ENCODE results near the gene TOMM40. TPM values are rescaled to one million over a fixed set of nuclear protein-coding genes. Genes with fewer than 3 reads are reported as not detected.
"Not testable (repeated sequence)": the region's sequence is repeated elsewhere in the genome, so short reads cannot be mapped to it uniquely, and the experiment has no call there.

Gene TOMM40
- total RNA-seq, 6 experiments from 2014 or later = 24.9 to 82.6 (median 26.7) TPM

DNA sequence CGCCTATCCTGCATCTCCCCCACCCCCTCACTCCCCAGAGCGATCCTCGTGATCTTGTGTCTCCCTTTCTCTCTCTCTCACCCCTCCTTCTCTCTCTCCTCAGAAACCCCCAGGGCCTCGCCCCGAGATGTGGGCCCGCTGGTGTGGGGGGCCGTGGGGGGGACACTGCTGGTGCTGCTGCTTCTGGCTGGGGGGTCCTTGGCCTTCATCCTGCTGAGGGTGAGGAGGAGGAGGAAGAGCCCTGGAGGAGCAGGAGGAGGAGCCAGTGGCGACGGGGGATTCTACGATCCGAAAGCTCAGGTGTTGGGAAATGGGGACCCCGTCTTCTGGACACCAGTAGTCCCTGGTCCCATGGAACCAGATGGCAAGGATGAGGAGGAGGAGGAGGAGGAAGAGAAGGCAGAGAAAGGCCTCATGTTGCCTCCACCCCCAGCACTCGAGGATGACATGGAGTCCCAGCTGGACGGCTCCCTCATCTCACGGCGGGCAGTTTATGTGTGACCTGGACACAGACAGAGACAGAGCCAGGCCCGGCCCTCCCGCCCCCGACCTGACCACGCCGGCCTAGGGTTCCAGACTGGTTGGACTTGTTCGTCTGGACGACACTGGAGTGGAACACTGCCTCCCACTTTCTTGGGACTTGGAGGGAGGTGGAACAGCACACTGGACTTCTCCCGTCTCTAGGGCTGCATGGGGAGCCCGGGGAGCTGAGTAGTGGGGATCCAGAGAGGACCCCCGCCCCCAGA lies 12.8 kb upstream of the TOMM40 start:
- DNase-seq = no peak
- H3K27ac ChIP-seq = no peak overlapping the region

DNA sequence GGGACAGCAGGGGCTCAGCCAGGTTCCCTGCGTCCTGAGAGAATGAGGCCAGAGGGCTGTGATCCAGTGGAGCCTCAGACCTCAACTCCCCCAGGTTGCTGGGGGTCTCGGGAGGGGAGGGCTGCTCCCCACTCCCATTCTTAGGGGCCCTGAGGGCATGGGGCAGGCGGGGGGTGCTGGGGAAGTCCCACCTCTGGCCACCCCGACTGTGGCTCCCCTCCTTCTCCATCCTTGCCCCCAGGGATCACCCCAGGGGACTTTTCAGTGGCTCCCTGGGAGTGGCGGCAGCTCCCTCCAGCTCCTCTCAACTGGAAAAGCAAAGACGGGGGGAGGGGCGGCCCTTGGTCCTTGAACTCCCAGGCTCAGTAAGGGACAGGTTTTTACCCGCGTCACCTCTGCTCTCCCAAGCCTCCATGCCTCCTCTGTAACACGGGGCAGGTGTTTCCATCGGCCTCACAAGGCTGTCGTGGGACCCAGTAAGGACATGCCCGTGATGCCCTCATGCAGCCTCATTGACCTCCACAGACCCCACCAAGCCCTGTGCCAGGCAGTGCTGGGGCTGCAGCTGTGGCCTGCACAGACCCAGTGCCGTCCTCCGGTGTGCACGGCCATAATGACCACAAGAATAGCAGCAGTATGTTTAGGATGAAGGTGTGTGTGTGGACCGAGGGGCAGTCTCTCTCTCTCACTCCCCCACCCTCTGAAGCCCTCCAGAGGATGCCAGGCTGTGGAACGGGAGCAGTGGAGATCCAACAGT lies 11.6 kb upstream of the TOMM40 start:
- 75% methylated on average over 3 of the region's 18 CpGs for WGBS (ENCODE audit: insufficient coverage, low coverage, low lambda C conversion rate, missing lambda C conversion rate)
- ATAC-seq = peak in 2 of 4 donors; percentile 3 to 7

More for the DNA sequence above, 12.8 kb upstream of the TOMM40 start:
- intact Hi-C loops (cut with DNase I) = no loop called here
- H3K27me3 ChIP-seq = no peaks in the 10 kb centered on the region
- no peak for ATAC-seq
- no peak overlapping the region for H3K4me3 ChIP-seq
- H3K36me3 ChIP-seq = peaks cover 0 to 44% (median 12%) of the 10 kb centered on the region in 4 donors
- no peaks in the 10 kb centered on the region for H3K4me1 ChIP-seq
- no peak for TF ChIP-seq POLR2A (IDR thresholded peaks at IDR 0.05)
- TF ChIP-seq, protein P1, sequence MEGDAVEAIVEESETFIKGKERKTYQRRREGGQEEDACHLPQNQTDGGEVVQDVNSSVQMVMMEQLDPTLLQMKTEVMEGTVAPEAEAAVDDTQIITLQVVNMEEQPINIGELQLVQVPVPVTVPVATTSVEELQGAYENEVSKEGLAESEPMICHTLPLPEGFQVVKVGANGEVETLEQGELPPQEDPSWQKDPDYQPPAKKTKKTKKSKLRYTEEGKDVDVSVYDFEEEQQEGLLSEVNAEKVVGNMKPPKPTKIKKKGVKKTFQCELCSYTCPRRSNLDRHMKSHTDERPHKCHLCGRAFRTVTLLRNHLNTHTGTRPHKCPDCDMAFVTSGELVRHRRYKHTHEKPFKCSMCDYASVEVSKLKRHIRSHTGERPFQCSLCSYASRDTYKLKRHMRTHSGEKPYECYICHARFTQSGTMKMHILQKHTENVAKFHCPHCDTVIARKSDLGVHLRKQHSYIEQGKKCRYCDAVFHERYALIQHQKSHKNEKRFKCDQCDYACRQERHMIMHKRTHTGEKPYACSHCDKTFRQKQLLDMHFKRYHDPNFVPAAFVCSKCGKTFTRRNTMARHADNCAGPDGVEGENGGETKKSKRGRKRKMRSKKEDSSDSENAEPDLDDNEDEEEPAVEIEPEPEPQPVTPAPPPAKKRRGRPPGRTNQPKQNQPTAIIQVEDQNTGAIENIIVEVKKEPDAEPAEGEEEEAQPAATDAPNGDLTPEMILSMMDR (IDR thresholded peaks at IDR 0.05) = no peak
- no peaks in the 10 kb centered on the region for H3K9me3 ChIP-seq
- 90% methylated on average over 16 of the region's 26 CpGs for WGBS (ENCODE audit: insufficient coverage, low coverage, low lambda C conversion rate, missing lambda C conversion rate)

DNA sequence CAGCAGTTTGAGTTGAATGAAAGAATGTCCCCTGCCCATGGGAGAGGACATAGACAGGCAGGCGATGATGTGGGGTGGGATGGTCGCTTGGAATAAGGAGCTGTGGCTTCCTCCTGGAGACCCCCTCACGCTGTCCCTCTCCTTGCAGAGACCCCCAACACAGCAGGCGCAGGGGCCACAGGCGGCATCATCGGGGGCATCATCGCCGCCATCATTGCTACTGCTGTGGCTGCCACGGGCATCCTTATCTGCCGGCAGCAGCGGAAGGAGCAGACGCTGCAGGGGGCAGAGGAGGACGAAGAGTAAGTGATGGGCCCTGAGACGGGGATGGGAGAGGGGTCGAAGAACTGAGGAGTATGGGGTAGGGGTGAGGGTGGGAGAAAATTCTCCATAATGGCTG lies 9.0 kb upstream of the TOMM40 start:
- intact Hi-C loops (cut with DNase I) = loop anchor here in 1 of 2 donors (10.0 kb wide), 1 partner anchor 183 kb away; no protein-coding TSS in a partner anchor
- 98% methylated on average over 10 of the region's 15 CpGs for WGBS (ENCODE audit: insufficient coverage, low coverage, low lambda C conversion rate, missing lambda C conversion rate)
- Histone ChIP-seq H3K27me3 (no peaks in the 10 kb centered on the region), H3K4me1 (no peaks in the 10 kb centered on the region), H3K36me3 (peaks cover 0 to 28% (median 3%) of the 10 kb centered on the region in 4 donors), H3K9me3 (no peaks in the 10 kb centered on the region), H3K4me3 (no peak overlapping the region), H3K27ac (no peak overlapping the region)
- no peak for DNase-seq
- no peak for ATAC-seq
- TF ChIP-seq, protein P1 (IDR thresholded peaks at IDR 0.05) = no peak
- TF ChIP-seq POLR2A (IDR thresholded peaks at IDR 0.05) = no peak

More for the DNA sequence above, 11.6 kb upstream of the TOMM40 start:
- H3K4me1 ChIP-seq = no peaks in the 10 kb centered on the region
- no peaks in the 10 kb centered on the region for H3K27me3 ChIP-seq
- no peak overlapping the region for H3K27ac ChIP-seq
- intact Hi-C loops (cut with DNase I) = loop anchor here in 1 of 2 donors (10.0 kb wide), 1 partner anchor 185 kb away; no protein-coding TSS in a partner anchor
- H3K9me3 ChIP-seq = no peaks in the 10 kb centered on the region
- no peak overlapping the region for H3K4me3 ChIP-seq
- peaks cover 0 to 32% (median 7%) of the 10 kb centered on the region in 4 donors for H3K36me3 ChIP-seq
- no peak for DNase-seq
- no peak for TF ChIP-seq POLR2A (IDR thresholded peaks at IDR 0.05)
- TF ChIP-seq, protein P1 (IDR thresholded peaks at IDR 0.05) = no peak

GRCh38 chr19:44882619-44883397 lies 8.2 kb upstream of the TOMM40 start:
- H3K27me3 ChIP-seq, H3K4me1 ChIP-seq, H3K9me3 ChIP-seq, DNase-seq, ATAC-seq, H3K4me3 ChIP-seq, H3K27ac ChIP-seq: not testable (repeated sequence)
- intact Hi-C loops (cut with DNase I) = loop anchor here in 1 of 2 donors (10.0 kb wide), 1 partner anchor 182 kb away; no protein-coding TSS in a partner anchor
- WGBS (ENCODE audit: insufficient coverage, low coverage, low lambda C conversion rate, missing lambda C conversion rate) = 90% methylated on average over 10 of the region's 19 CpGs
- H3K36me3 ChIP-seq = peaks cover 0 to 31% (median 3%) of the 10 kb centered on the region in 4 donors

Data from right lobe of liver (tissue), 6 donors.